ENCODE results near the gene EFCAB3. TPM values are rescaled to one million over a fixed set of nuclear protein-coding genes. Genes with fewer than 3 reads are reported as not detected.
"Not testable (repeated sequence)": the region's sequence is repeated elsewhere in the genome, so short reads cannot be mapped to it uniquely, and the experiment has no call there.

EFCAB3 gene
- total RNA-seq = not detected
- polyA plus RNA-seq (ENCODE audit: insufficient read depth in 1 of 8, insufficient read length in 8 of 8, low replicate concordance in 1 of 8) = under 1 TPM in 5 of 8 donors, not detected in 3; 0.13 to 0.16 (median 0.14) TPM
- long read RNA-seq, donor 1 = 0 reads
- long read RNA-seq, donor 2 = 0 reads
- long read RNA-seq, donor 3 = 0 reads
- long read RNA-seq, donor 4 = 0 reads
- long read RNA-seq, donor 5 = 0 reads
- long read RNA-seq, donor 6 = 0 reads
- long read RNA-seq, donor 7 = 0 reads
- long read RNA-seq, donor 8 = 0 reads
- long read RNA-seq, donor 9 = 0 reads
- long read RNA-seq, donor 10 = 0 reads
- long read RNA-seq, donor 11 = 0 reads

GRCh38 chr17:62380253-62380652 lies at the start of gene EFCAB3:
Gene EFCAB3 (plus strand): TSS chr17:62380553. CDS start chr17:62382980, 2,427 bp downstream.
- Histone ChIP-seq H3K27me3 (ENCODE audit: control insufficient read depth, insufficient read depth, low read length) (peaks cover 4% of the 10 kb centered on the region), H3K9me3 (replicated peaks; ENCODE audit: control insufficient read depth, low read depth, low read length) (no peaks in the 10 kb centered on the region), H3K4me3 (ENCODE audit: low read length) (no peak within 1 kb of the TSS), H3K27ac (ENCODE audit: low read length) (no peak within 1 kb of the TSS), H3K4me1 (ENCODE audit: control insufficient read depth, insufficient read depth, low read length) (no peaks in the 10 kb centered on the region), H3K36me3 (ENCODE audit: control insufficient read depth, insufficient read depth, low read length) (no peaks in the 10 kb centered on the region)
- DNase-seq = no peak
- no CpG with 5 or more reads among the region's 3 CpGs for WGBS (ENCODE audit: insufficient coverage)

DNA sequence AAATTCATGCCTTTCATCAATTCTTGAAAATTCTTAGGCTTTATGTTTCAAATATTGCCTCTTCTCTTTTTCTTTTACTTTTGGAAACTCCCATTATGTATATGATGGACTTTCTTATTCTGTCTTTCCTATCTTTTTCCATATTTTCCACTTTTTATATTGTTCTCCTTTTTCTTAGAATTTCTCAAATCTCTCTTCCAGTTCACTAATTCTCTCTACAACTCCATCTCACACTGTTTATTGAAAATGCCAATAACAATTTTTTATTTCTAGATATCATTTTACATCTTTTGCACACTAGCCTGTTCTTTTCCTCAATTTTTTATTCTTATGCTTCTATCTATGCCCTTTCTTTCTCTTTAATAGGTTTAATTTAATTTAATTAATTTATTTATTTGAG lies 43.8 kb upstream of the EFCAB3 start:
- no peak for DNase-seq
- H3K36me3 ChIP-seq (ENCODE audit: control insufficient read depth, insufficient read depth, low read length) = no peaks in the 10 kb centered on the region
- H3K4me3 ChIP-seq (ENCODE audit: low read length) = no peak overlapping the region
- no peaks in the 10 kb centered on the region for H3K27me3 ChIP-seq (ENCODE audit: control insufficient read depth, insufficient read depth, low read length)
- no peaks in the 10 kb centered on the region for H3K9me3 ChIP-seq (replicated peaks; ENCODE audit: control insufficient read depth, low read depth, low read length)
- H3K4me1 ChIP-seq (ENCODE audit: control insufficient read depth, insufficient read depth, low read length) = no peaks in the 10 kb centered on the region
- no peak overlapping the region for H3K27ac ChIP-seq (ENCODE audit: low read length)

DNA sequence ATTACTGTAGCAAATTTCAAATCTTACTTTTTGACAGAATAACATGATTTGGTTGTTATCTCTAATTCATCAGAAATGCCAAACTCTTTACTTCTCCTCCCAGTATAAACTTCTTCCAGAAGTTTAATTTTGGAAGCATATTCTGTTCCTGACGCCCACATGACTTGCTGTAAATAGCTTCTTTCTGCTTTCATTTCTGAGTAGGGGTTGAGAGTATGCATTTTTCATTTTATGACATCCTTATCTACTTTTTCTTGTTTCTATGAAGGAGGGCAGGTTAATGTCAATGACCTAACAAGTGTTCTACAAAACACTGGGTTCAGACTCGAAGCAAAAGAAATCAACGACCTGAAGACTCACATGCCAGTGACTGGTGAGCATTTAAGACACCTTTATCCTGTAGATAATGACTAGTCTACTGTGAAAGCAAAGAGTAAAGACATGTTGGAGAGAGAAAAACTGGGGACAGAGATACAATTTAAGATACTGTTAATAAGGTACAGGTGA lies 36.5 kb upstream of the EFCAB3 start:
- WGBS (ENCODE audit: insufficient coverage) = no CpG with 5 or more reads among the region's 3 CpGs
- no peak overlapping the region for H3K27ac ChIP-seq (ENCODE audit: low read length)

DNA sequence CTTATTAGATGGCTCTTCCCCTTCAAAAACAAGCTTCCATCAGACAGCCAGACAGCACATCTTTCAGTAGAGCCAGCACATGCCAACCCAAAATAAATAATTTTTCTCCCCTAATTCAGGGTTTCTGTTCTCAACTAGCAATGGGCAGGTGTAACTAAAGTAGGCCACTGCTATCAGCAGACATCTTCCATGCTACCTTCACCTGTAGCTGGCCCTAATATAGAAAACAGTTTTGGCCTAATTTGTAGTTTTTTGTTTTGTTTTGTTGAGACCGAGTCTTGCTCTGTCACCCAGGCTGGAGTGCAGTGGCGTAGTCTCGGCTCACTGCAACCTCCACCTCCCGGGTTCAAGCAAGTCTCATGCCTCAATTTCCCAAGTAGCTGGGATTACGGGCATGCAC lies 29.2 kb upstream of the EFCAB3 start:
- DNase-seq = no peak
- H3K36me3 ChIP-seq (ENCODE audit: control insufficient read depth, insufficient read depth, low read length) = no peaks in the 10 kb centered on the region
- H3K9me3 ChIP-seq (replicated peaks; ENCODE audit: control insufficient read depth, low read depth, low read length) = no peaks in the 10 kb centered on the region
- no peaks in the 10 kb centered on the region for H3K27me3 ChIP-seq (ENCODE audit: control insufficient read depth, insufficient read depth, low read length)
- H3K27ac ChIP-seq (ENCODE audit: low read length) = no peak overlapping the region
- H3K4me1 ChIP-seq (ENCODE audit: control insufficient read depth, insufficient read depth, low read length) = no peaks in the 10 kb centered on the region
- no peak overlapping the region for H3K4me3 ChIP-seq (ENCODE audit: low read length)
- WGBS (ENCODE audit: insufficient coverage) = no CpG with 5 or more reads among the region's 5 CpGs

More for the DNA sequence above, 36.5 kb upstream of the EFCAB3 start:
- Histone ChIP-seq H3K36me3 (ENCODE audit: control insufficient read depth, insufficient read depth, low read length) (no peaks in the 10 kb centered on the region), H3K9me3 (replicated peaks; ENCODE audit: control insufficient read depth, low read depth, low read length) (no peaks in the 10 kb centered on the region), H3K4me1 (ENCODE audit: control insufficient read depth, insufficient read depth, low read length) (no peaks in the 10 kb centered on the region), H3K4me3 (ENCODE audit: low read length) (no peak overlapping the region), H3K27me3 (ENCODE audit: control insufficient read depth, insufficient read depth, low read length) (no peaks in the 10 kb centered on the region)
- DNase-seq = no peak

- 80% methylated on average over 1 of the region's 2 CpGs for WGBS (ENCODE audit: insufficient coverage)
- Histone ChIP-seq H3K4me1 (ENCODE audit: control insufficient read depth, insufficient read depth, low read length) (no peaks in the 10 kb centered on the region), H3K27me3 (ENCODE audit: control insufficient read depth, insufficient read depth, low read length) (no peaks in the 10 kb centered on the region), H3K36me3 (ENCODE audit: control insufficient read depth, insufficient read depth, low read length) (no peaks in the 10 kb centered on the region), H3K4me3 (ENCODE audit: low read length) (no peak overlapping the region), H3K9me3 (replicated peaks; ENCODE audit: control insufficient read depth, low read depth, low read length) (no peaks in the 10 kb centered on the region), H3K27ac (ENCODE audit: low read length) (no peak overlapping the region)
- no peak for DNase-seq
These were observed 14.2 kb upstream of the EFCAB3 start for GRCh38 chr17:62366191-62366590.

DNA sequence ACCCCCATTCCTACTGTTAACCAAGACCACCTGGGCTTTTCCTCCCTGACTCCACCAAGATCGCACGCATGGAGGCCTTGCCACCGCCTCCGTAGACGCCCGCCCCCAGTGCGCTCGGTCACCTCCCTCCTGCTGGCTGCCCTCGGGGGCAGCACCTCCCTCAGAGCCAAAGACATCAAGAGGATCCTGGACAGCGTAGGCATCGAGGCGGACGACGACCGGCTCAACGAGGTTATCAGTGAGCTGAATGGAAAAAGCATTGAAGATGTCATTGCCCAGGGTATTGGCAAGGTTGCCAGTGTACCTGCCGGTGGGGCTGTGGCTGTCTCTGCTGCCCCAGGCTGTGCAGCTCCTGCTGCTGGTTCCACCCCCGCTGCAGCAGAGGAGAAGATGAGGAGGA lies 1.2 kb downstream of the EFCAB3 start:
- 89% methylated on average over 14 of the region's 18 CpGs for WGBS (ENCODE audit: insufficient coverage)
- peaks cover 4% of the 10 kb centered on the region for H3K27me3 ChIP-seq (ENCODE audit: control insufficient read depth, insufficient read depth, low read length)
- H3K9me3 ChIP-seq (replicated peaks; ENCODE audit: control insufficient read depth, low read depth, low read length) = no peaks in the 10 kb centered on the region
- no peaks in the 10 kb centered on the region for H3K4me1 ChIP-seq (ENCODE audit: control insufficient read depth, insufficient read depth, low read length)
- no peak overlapping the region for H3K27ac ChIP-seq (ENCODE audit: low read length)
- H3K4me3 ChIP-seq (ENCODE audit: low read length) = no peak overlapping the region
- DNase-seq = no peak
- no peaks in the 10 kb centered on the region for H3K36me3 ChIP-seq (ENCODE audit: control insufficient read depth, insufficient read depth, low read length)

DNA sequence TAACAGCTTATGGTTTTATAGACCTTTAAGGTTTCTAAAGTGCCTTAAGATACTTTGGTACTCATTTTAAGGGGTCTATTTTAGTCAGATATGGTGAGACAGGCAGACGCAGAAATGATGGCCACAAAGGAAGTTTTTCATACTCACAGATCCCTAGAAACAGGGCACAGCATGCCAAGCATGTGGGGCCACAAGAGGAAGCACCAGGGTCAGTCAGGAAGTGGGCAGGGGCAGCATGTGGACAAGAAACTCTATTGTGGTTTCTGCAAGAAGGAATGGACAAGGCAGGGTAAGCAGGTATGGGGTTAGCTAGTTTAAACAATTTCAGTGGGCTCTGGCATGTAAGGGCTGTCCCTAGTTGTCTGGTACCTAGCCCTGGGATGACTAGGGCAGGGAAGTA lies 8.5 kb downstream of the EFCAB3 start:
- Histone ChIP-seq H3K4me3 (ENCODE audit: low read length) (no peak overlapping the region), H3K27me3 (ENCODE audit: control insufficient read depth, insufficient read depth, low read length) (no peaks in the 10 kb centered on the region)
- WGBS (ENCODE audit: insufficient coverage) = no CpG with 5 or more reads among the region's 1 CpG

GRCh38 chr17:62392908-62393307 lies 12.6 kb downstream of the EFCAB3 start:
- Histone ChIP-seq H3K27ac (ENCODE audit: low read length) (no peak overlapping the region), H3K9me3 (replicated peaks; ENCODE audit: control insufficient read depth, low read depth, low read length) (no peaks in the 10 kb centered on the region), H3K4me1 (ENCODE audit: control insufficient read depth, insufficient read depth, low read length) (no peaks in the 10 kb centered on the region), H3K27me3 (ENCODE audit: control insufficient read depth, insufficient read depth, low read length) (peaks cover 4% of the 10 kb centered on the region), H3K4me3 (ENCODE audit: low read length) (no peak overlapping the region), H3K36me3 (ENCODE audit: control insufficient read depth, insufficient read depth, low read length) (no peaks in the 10 kb centered on the region)
- no peak for DNase-seq
- no CpG with 5 or more reads among the region's 1 CpG for WGBS (ENCODE audit: insufficient coverage)

More for the DNA sequence above, 8.5 kb downstream of the EFCAB3 start:
- no peak overlapping the region for H3K27ac ChIP-seq (ENCODE audit: low read length)
- no peaks in the 10 kb centered on the region for H3K9me3 ChIP-seq (replicated peaks; ENCODE audit: control insufficient read depth, low read depth, low read length)
- H3K4me1 ChIP-seq (ENCODE audit: control insufficient read depth, insufficient read depth, low read length) = no peaks in the 10 kb centered on the region
- no peaks in the 10 kb centered on the region for H3K36me3 ChIP-seq (ENCODE audit: control insufficient read depth, insufficient read depth, low read length)
- no peak for DNase-seq

DNA sequence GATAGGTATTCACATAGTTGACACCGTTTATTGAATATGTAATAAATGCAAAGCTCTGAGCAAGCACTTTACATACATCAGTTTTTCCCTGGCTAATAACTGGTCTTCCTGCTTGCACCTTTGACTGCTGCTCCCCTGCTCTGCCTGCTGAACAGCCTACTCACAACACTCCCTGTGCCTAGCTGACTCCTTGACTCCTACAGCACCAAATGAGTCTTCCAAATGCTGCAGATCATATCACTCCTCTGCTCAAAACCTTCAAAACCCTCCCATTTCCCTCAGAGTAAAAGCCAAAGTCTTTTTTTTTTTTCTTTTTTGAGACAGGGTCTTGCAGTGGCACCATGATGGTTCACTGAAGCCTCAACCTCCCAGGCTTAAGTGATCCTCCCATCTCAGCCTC lies 18.5 kb downstream of the EFCAB3 start:
- peaks cover 4% of the 10 kb centered on the region for H3K27me3 ChIP-seq (ENCODE audit: control insufficient read depth, insufficient read depth, low read length)
- no peaks in the 10 kb centered on the region for H3K4me1 ChIP-seq (ENCODE audit: control insufficient read depth, insufficient read depth, low read length)
- no peaks in the 10 kb centered on the region for H3K36me3 ChIP-seq (ENCODE audit: control insufficient read depth, insufficient read depth, low read length)
- no peak overlapping the region for H3K27ac ChIP-seq (ENCODE audit: low read length)
- DNase-seq = no peak
- WGBS (ENCODE audit: insufficient coverage) = no CpG with 5 or more reads among the region's 1 CpG
- H3K9me3 ChIP-seq (replicated peaks; ENCODE audit: control insufficient read depth, low read depth, low read length) = no peaks in the 10 kb centered on the region
- no peak overlapping the region for H3K4me3 ChIP-seq (ENCODE audit: low read length)

- no peak overlapping the region for H3K4me3 ChIP-seq (ENCODE audit: low read length)
These were observed 25.1 kb downstream of the EFCAB3 start for GRCh38 chr17:62405451-62405850.

GRCh38 chr17:62413090-62413489 lies 32.7 kb downstream of the EFCAB3 start:
- not testable (repeated sequence) for H3K4me3 ChIP-seq (ENCODE audit: low read length); DNase-seq; H3K27ac ChIP-seq (ENCODE audit: low read length); H3K4me1 ChIP-seq (ENCODE audit: control insufficient read depth, insufficient read depth, low read length); H3K9me3 ChIP-seq (replicated peaks; ENCODE audit: control insufficient read depth, low read depth, low read length); H3K36me3 ChIP-seq (ENCODE audit: control insufficient read depth, insufficient read depth, low read length); H3K27me3 ChIP-seq (ENCODE audit: control insufficient read depth, insufficient read depth, low read length)
- WGBS (ENCODE audit: insufficient coverage) = no CpG with 5 or more reads among the region's 1 CpG

More at GRCh38 chr17:62405451-62405850, 25.1 kb downstream of the EFCAB3 start:
- Histone ChIP-seq H3K36me3 (ENCODE audit: control insufficient read depth, insufficient read depth, low read length) (no peaks in the 10 kb centered on the region), H3K4me1 (ENCODE audit: control insufficient read depth, insufficient read depth, low read length) (no peaks in the 10 kb centered on the region), H3K27ac (ENCODE audit: low read length) (no peak overlapping the region), H3K27me3 (ENCODE audit: control insufficient read depth, insufficient read depth, low read length) (no peaks in the 10 kb centered on the region), H3K9me3 (replicated peaks; ENCODE audit: control insufficient read depth, low read depth, low read length) (no peaks in the 10 kb centered on the region)
- no peak for DNase-seq
- WGBS (ENCODE audit: insufficient coverage) = no CpG with 5 or more reads among the region's 2 CpGs

Data from muscle of leg (tissue), 16 donors.